Measurements from ENCODE around the gene ADIG. TPM values are rescaled to one million over a fixed set of nuclear protein-coding genes. Genes with fewer than 3 reads are reported as not detected.

The ADIG gene
- polyA plus RNA-seq, 4 donors, result not detected

DNA sequence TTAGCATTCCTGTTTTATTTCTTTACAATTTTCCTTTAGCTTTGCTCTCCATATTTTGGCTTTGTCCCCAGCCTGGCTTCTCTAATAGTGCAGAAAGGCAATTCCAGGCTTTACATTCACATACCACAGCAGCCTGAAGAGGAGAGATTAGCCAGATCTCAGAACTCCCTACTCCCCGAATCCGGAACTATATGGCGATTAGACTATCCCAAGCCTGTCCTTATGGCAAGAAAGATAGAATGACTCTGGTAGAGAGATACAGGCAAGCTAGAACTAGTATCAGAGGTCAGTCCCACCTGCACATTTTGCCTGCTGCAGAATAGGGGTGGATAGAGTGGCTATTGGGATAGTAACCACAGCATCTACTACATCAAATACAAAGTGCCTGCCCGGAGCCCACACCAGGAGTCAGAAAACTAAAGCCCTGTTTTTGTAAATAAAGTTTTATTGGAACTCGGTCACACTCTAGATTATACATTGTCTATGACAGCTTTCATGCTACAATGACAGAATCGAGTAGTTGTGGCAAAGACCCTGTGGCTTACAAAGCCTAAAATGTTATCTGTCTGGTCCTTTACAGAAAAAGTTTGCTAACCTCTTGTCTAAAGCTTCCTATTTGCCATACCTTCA, 17.1 kb upstream of the ADIG start:
- peaks cover 10 to 14% (median 12%) of the 10 kb centered on the region in 3 donors for H3K36me3 ChIP-seq (ENCODE audit: control insufficient read depth in 3 of 3, insufficient read depth in 2 of 3, low read depth in 1 of 3, low read length in 3 of 3)
- FAIRE-seq, result no peak
- no peak for DNase-seq
- 96 to 98% (median 97%) methylated on average over 6 of the region's 6 CpGs for WGBS, 3 donors
- H3K9me3 ChIP-seq (ENCODE audit: control insufficient read depth in 2 of 2, insufficient read depth in 1 of 2, low read depth in 1 of 2, low read length in 1 of 2), result no peaks in the 10 kb centered on the region
- H3K27me3 ChIP-seq (ENCODE audit: control insufficient read depth in 3 of 3, insufficient read depth in 3 of 3, low read length in 3 of 3), result no peaks in the 10 kb centered on the region
- H3K27ac ChIP-seq (ENCODE audit: low read depth in 1 of 3, low read length in 2 of 3), result no peak overlapping the region
- no peak overlapping the region for H3K4me3 ChIP-seq (ENCODE audit: low read depth in 1 of 3, low read length in 3 of 3)
- H3K4me1 ChIP-seq (ENCODE audit: control insufficient read depth in 3 of 3, insufficient read depth in 2 of 3, low read depth in 1 of 3, low read length in 2 of 3), result peaks cover 0 to 5% (median 4%) of the 10 kb centered on the region in 3 donors

DNA sequence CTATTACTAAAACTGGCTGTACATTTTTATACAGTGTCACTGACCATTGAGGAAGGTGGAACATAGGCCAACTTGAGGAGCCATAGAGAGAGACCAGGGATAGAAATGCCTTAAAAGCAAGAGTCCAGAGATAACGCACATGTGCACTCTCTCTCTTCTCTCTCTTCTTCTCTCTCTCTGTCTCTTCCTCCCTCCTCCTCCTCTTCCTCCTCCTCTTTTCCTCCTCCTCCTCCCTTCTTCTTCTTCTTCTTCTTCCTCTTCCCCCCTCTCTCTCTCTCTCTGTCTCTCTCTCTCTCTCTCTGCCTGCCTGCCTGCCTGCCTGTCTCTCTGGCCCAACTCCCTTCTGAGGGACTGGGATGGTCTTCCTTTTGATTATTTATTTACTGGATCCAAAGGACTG, 16.3 kb upstream of the ADIG start:
- 86 to 100% (median 90%) methylated on average over 1 of the region's 1 CpG for whole genome bisulfite sequencing, 3 donors
- H3K4me1 ChIP-seq (ENCODE audit: control insufficient read depth in 3 of 3, insufficient read depth in 2 of 3, low read depth in 1 of 3, low read length in 2 of 3), result peaks cover 0 to 5% (median 4%) of the 10 kb centered on the region in 3 donors
- no peaks in the 10 kb centered on the region for H3K27me3 ChIP-seq (ENCODE audit: control insufficient read depth in 3 of 3, insufficient read depth in 3 of 3, low read length in 3 of 3)
- DNase-seq, result no peak
- no peak for FAIRE-seq
- no peak overlapping the region for H3K27ac ChIP-seq (ENCODE audit: low read depth in 1 of 3, low read length in 2 of 3)
- no peaks in the 10 kb centered on the region for H3K9me3 ChIP-seq (ENCODE audit: control insufficient read depth in 2 of 2, insufficient read depth in 1 of 2, low read depth in 1 of 2, low read length in 1 of 2)
- H3K36me3 ChIP-seq (ENCODE audit: control insufficient read depth in 3 of 3, insufficient read depth in 2 of 3, low read depth in 1 of 3, low read length in 3 of 3), result peaks cover 10 to 15% (median 11%) of the 10 kb centered on the region in 3 donors
- no peak overlapping the region for H3K4me3 ChIP-seq (ENCODE audit: low read depth in 1 of 3, low read length in 3 of 3)

GRCh38 chr20:38566036-38566598, 14.9 kb upstream of the ADIG start:
- no peak overlapping the region for H3K4me3 ChIP-seq (ENCODE audit: low read depth in 1 of 3, low read length in 3 of 3)
- no peak for FAIRE-seq
- WGBS, 3 donors, result 58 to 75% (median 70%) methylated on average over 6 of the region's 6 CpGs
- no peak overlapping the region for H3K27ac ChIP-seq (ENCODE audit: low read depth in 1 of 3, low read length in 2 of 3)
- no peaks in the 10 kb centered on the region for H3K27me3 ChIP-seq (ENCODE audit: control insufficient read depth in 3 of 3, insufficient read depth in 3 of 3, low read length in 3 of 3)
- no peaks in the 10 kb centered on the region for H3K9me3 ChIP-seq (ENCODE audit: control insufficient read depth in 2 of 2, insufficient read depth in 1 of 2, low read depth in 1 of 2, low read length in 1 of 2)
- peaks cover 0 to 5% (median 4%) of the 10 kb centered on the region in 3 donors for H3K4me1 ChIP-seq (ENCODE audit: control insufficient read depth in 3 of 3, insufficient read depth in 2 of 3, low read depth in 1 of 3, low read length in 2 of 3)
- peaks cover 8 to 18% (median 13%) of the 10 kb centered on the region in 3 donors for H3K36me3 ChIP-seq (ENCODE audit: control insufficient read depth in 3 of 3, insufficient read depth in 2 of 3, low read depth in 1 of 3, low read length in 3 of 3)
- DNase-seq, result peak; percentile 50 to 69

- Histone ChIP-seq H3K27me3 (ENCODE audit: control insufficient read depth in 3 of 3, insufficient read depth in 3 of 3, low read length in 3 of 3) (no peaks in the 10 kb centered on the region), H3K4me1 (ENCODE audit: control insufficient read depth in 3 of 3, insufficient read depth in 2 of 3, low read depth in 1 of 3, low read length in 2 of 3) (peaks cover 0 to 4% (median 3%) of the 10 kb centered on the region in 3 donors), H3K9me3 (ENCODE audit: control insufficient read depth in 2 of 2, insufficient read depth in 1 of 2, low read depth in 1 of 2, low read length in 1 of 2) (no peaks in the 10 kb centered on the region), H3K27ac (ENCODE audit: low read depth in 1 of 3, low read length in 2 of 3) (no peak overlapping the region), H3K36me3 (ENCODE audit: control insufficient read depth in 3 of 3, insufficient read depth in 2 of 3, low read depth in 1 of 3, low read length in 3 of 3) (peaks cover 11 to 32% (median 16%) of the 10 kb centered on the region in 3 donors), H3K4me3 (ENCODE audit: low read depth in 1 of 3, low read length in 3 of 3) (no peak overlapping the region)
- FAIRE-seq (no peak), DNase-seq (no peak)
- 70 to 81% (median 75%) methylated on average over 5 of the region's 5 CpGs for WGBS, 3 donors
These were observed 11.1 kb upstream of the ADIG start for GRCh38 chr20:38569747-38570525.

GRCh38 chr20:38573413-38573812, 7.6 kb upstream of the ADIG start:
- peaks cover 11 to 31% (median 14%) of the 10 kb centered on the region in 3 donors for H3K36me3 ChIP-seq (ENCODE audit: control insufficient read depth in 3 of 3, insufficient read depth in 2 of 3, low read depth in 1 of 3, low read length in 3 of 3)
- H3K27ac ChIP-seq (ENCODE audit: low read depth in 1 of 3, low read length in 2 of 3), result no peak overlapping the region
- H3K4me3 ChIP-seq (ENCODE audit: low read depth in 1 of 3, low read length in 3 of 3), result peak overlapping the region in 1 of 3 donors; percentile 15
- H3K9me3 ChIP-seq (ENCODE audit: control insufficient read depth in 2 of 2, insufficient read depth in 1 of 2, low read depth in 1 of 2, low read length in 1 of 2), result no peaks in the 10 kb centered on the region
- 80 to 91% (median 89%) methylated on average over 7 of the region's 7 CpGs for WGBS, 3 donors
- no peaks in the 10 kb centered on the region for H3K4me1 ChIP-seq (ENCODE audit: control insufficient read depth in 3 of 3, insufficient read depth in 2 of 3, low read depth in 1 of 3, low read length in 2 of 3)
- no peak for DNase-seq
- H3K27me3 ChIP-seq (ENCODE audit: control insufficient read depth in 3 of 3, insufficient read depth in 3 of 3, low read length in 3 of 3), result no peaks in the 10 kb centered on the region
- FAIRE-seq, result no peak

- Histone ChIP-seq H3K4me1 (ENCODE audit: control insufficient read depth in 3 of 3, insufficient read depth in 2 of 3, low read depth in 1 of 3, low read length in 2 of 3) (no peaks in the 10 kb centered on the region), H3K36me3 (ENCODE audit: control insufficient read depth in 3 of 3, insufficient read depth in 2 of 3, low read depth in 1 of 3, low read length in 3 of 3) (peaks cover 2 to 10% (median 6%) of the 10 kb centered on the region in 3 donors), H3K9me3 (ENCODE audit: control insufficient read depth in 2 of 2, insufficient read depth in 1 of 2, low read depth in 1 of 2, low read length in 1 of 2) (no peaks in the 10 kb centered on the region), H3K27ac (ENCODE audit: low read depth in 1 of 3, low read length in 2 of 3) (no peak overlapping the region), H3K4me3 (ENCODE audit: low read depth in 1 of 3, low read length in 3 of 3) (no peak overlapping the region), H3K27me3 (ENCODE audit: control insufficient read depth in 3 of 3, insufficient read depth in 3 of 3, low read length in 3 of 3) (no peaks in the 10 kb centered on the region)
- no peak for DNase-seq
- 60 to 73% (median 63%) methylated on average over 7 of the region's 7 CpGs for WGBS, 3 donors
- no peak for FAIRE-seq
These were observed 1.6 kb upstream of the ADIG start for GRCh38 chr20:38579219-38579910.

GRCh38 chr20:38579921-38580320, 1.1 kb upstream of the ADIG start:
- H3K4me1 ChIP-seq (ENCODE audit: control insufficient read depth in 3 of 3, insufficient read depth in 2 of 3, low read depth in 1 of 3, low read length in 2 of 3), result no peaks in the 10 kb centered on the region
- 56 to 75% (median 73%) methylated on average over 4 of the region's 4 CpGs for WGBS, 3 donors
- no peak overlapping the region for H3K4me3 ChIP-seq (ENCODE audit: low read depth in 1 of 3, low read length in 3 of 3)
- peaks cover 0 to 5% (median 3%) of the 10 kb centered on the region in 3 donors for H3K36me3 ChIP-seq (ENCODE audit: control insufficient read depth in 3 of 3, insufficient read depth in 2 of 3, low read depth in 1 of 3, low read length in 3 of 3)
- FAIRE-seq, result no peak
- no peak for DNase-seq
- no peak overlapping the region for H3K27ac ChIP-seq (ENCODE audit: low read depth in 1 of 3, low read length in 2 of 3)
- H3K9me3 ChIP-seq (ENCODE audit: control insufficient read depth in 2 of 2, insufficient read depth in 1 of 2, low read depth in 1 of 2, low read length in 1 of 2), result no peaks in the 10 kb centered on the region
- no peaks in the 10 kb centered on the region for H3K27me3 ChIP-seq (ENCODE audit: control insufficient read depth in 3 of 3, insufficient read depth in 3 of 3, low read length in 3 of 3)

GRCh38 chr20:38581830-38582358, 897 bp downstream of the ADIG start:
- no peaks in the 10 kb centered on the region for H3K27me3 ChIP-seq (ENCODE audit: control insufficient read depth in 3 of 3, insufficient read depth in 3 of 3, low read length in 3 of 3)
- H3K9me3 ChIP-seq (ENCODE audit: control insufficient read depth in 2 of 2, insufficient read depth in 1 of 2, low read depth in 1 of 2, low read length in 1 of 2), result no peaks in the 10 kb centered on the region
- no peaks in the 10 kb centered on the region for H3K36me3 ChIP-seq (ENCODE audit: control insufficient read depth in 3 of 3, insufficient read depth in 2 of 3, low read depth in 1 of 3, low read length in 3 of 3)
- no peak overlapping the region for H3K4me3 ChIP-seq (ENCODE audit: low read depth in 1 of 3, low read length in 3 of 3)
- no peak overlapping the region for H3K27ac ChIP-seq (ENCODE audit: low read depth in 1 of 3, low read length in 2 of 3)
- FAIRE-seq, result no peak
- 49 to 65% (median 56%) methylated on average over 4 of the region's 4 CpGs for WGBS, 3 donors
- DNase-seq, result no peak
- no peaks in the 10 kb centered on the region for H3K4me1 ChIP-seq (ENCODE audit: control insufficient read depth in 3 of 3, insufficient read depth in 2 of 3, low read depth in 1 of 3, low read length in 2 of 3)
